Endothelial cell of umbilical vein (primary cell): ENCODE results near the gene IFITM5. TPM values are rescaled to one million over a fixed set of nuclear protein-coding genes. Genes with fewer than 3 reads are reported as not detected.

ENCODE experiments used
- BruUV-seq: library from RNA; stranded (reverse); fragments of 400-500 nt; replicated peaks from 2 replicates; lab custom pipeline; 2021; lab: Mats Ljungman, UMichigan
- CTCF ChIA-PET: fragments of 300-600, 350-600 bp; sonication (Branson Sonifier 250); formaldehyde crosslinking; loops from one replicate; lab custom pipeline; 2021; ENCODE audit warnings: antibody characterized with exemption, inconsistent platforms; lab: Charles Lee
- POLR2A ChIA-PET: fragments of 300-600, 350-600 bp; sonication (Branson Sonifier 250); formaldehyde crosslinking; loops from one replicate; lab custom pipeline; 2021; ENCODE audit warnings: antibody characterized with exemption, inconsistent platforms; lab: Charles Lee
- DNase-seq: peaks from one replicate; pipeline ENCODE4 v3.0.0-alpha.2; 2011; ENCODE audit warnings: low read depth, low spot score
- FAIRE-seq: peaks from 2 replicates; lab custom pipeline; 2011; peaks lifted over from hg19 to GRCh38; lab: Jason Lieb, UNC
- H2AFZ ChIP-seq: 2 replicates; pipeline ENCODE4 v1.6.0; 2012; ENCODE audit warnings: low read depth, low read length, control low read depth, inconsistent platforms
- H3K27ac ChIP-seq: 2 replicates; pipeline ENCODE4 v1.5.1; 2011; ENCODE audit warnings: low read depth, mild to moderate bottlenecking, control low read depth, low read length, moderate library complexity; ENCODE audit not compliant: insufficient read depth
- H3K27me3 ChIP-seq, 2 experiments: 2 replicates each; pipeline versions ENCODE4 v1.6.0 to v1.6.1; 2011; ENCODE audit warnings: low read length in 2 of 2, mixed read lengths in 1 of 2; ENCODE audit not compliant: control insufficient read depth in 2 of 2, insufficient read depth in 2 of 2
- H3K36me3 ChIP-seq, 2 experiments: 2 replicates in 1 of 2; 3 replicates in 1 of 2; pipeline ENCODE4 v1.5.1; 2011; ENCODE audit warnings: low read length in 2 of 2, mild to moderate bottlenecking in 1 of 2, moderate library complexity in 1 of 2; ENCODE audit not compliant: control insufficient read depth in 2 of 2, insufficient read depth in 2 of 2; ENCODE audit errors: extremely low read depth in 1 of 2
- H3K4me1 ChIP-seq: 3 replicates; pipeline ENCODE4 v1.5.1; 2011; ENCODE audit warnings: mild to moderate bottlenecking, low read length; ENCODE audit not compliant: control insufficient read depth, insufficient read depth; ENCODE audit errors: extremely low read depth
- H3K4me2 ChIP-seq: 2 replicates; pipeline ENCODE4 v1.6.1; 2011; ENCODE audit warnings: low read length, control low read depth, mixed read lengths; ENCODE audit not compliant: insufficient read depth
- H3K4me3 ChIP-seq, 3 experiments: fragments of 200-600 bp in 1 of 3; sonication (generic), shearing (Covaris generic) in 1 of 3; replicated peaks in 1 of 3; 2 replicates each; pipeline ENCODE4 v1.5.1; 2011 to 2016; ENCODE audit warnings: control low read depth in 3 of 3, low read length in 3 of 3, mild to moderate bottlenecking in 2 of 3, inconsistent platforms in 1 of 3, low read depth in 1 of 3, moderate library complexity in 1 of 3; ENCODE audit not compliant: insufficient read depth in 1 of 3
- H3K79me2 ChIP-seq: 2 replicates; pipeline ENCODE4 v1.6.0; 2012; ENCODE audit warnings: low read length, inconsistent platforms; ENCODE audit not compliant: control insufficient read depth, insufficient read depth
- H3K9ac ChIP-seq: replicated peaks from 2 replicates; pipeline ENCODE3; 2011; ENCODE audit warnings: low read length, control low read depth; ENCODE audit not compliant: insufficient read depth; ENCODE audit errors: extremely low read depth
- H3K9me1 ChIP-seq: replicated peaks from 3 replicates; pipeline ENCODE4 v1.6.0; 2011; ENCODE audit warnings: mild to moderate bottlenecking, low read length; ENCODE audit not compliant: control insufficient read depth, insufficient read depth; ENCODE audit errors: extremely low read depth
- H3K9me3 ChIP-seq: replicated peaks from 2 replicates; pipeline ENCODE4 v1.5.1; 2012; ENCODE audit warnings: low read length, inconsistent platforms; ENCODE audit not compliant: control insufficient read depth, insufficient read depth
- H4K20me1 ChIP-seq: replicated peaks from 2 replicates; pipeline ENCODE3; 2011; ENCODE audit warnings: mild to moderate bottlenecking, low read length; ENCODE audit not compliant: control insufficient read depth, insufficient read depth; ENCODE audit errors: extremely low read depth
- CTCF ChIP-seq, 2 donors: IDR thresholded peaks; 1 replicate in 1 of 2; 2 replicates in 1 of 2; pipeline ENCODE4 v1.5.1; 2011; ENCODE audit warnings: low read length in 2 of 2, mild to moderate bottlenecking in 2 of 2, moderate library complexity in 2 of 2, control low read depth in 1 of 2, inconsistent platforms in 1 of 2, low read depth in 1 of 2; ENCODE audit not compliant: insufficient read depth in 1 of 2; ENCODE audit errors: extremely low read depth in 1 of 2
- EZH2 ChIP-seq: IDR thresholded peaks from 2 replicates; pipeline ENCODE4 v1.6.1; 2012; ENCODE audit warnings: borderline replicate concordance, low read depth, mild to moderate bottlenecking, moderate library complexity, low read length, inconsistent platforms; ENCODE audit not compliant: severe bottlenecking
- FOS ChIP-seq: IDR thresholded peaks from 2 replicates; pipeline ENCODE4 v1.6.1; 2011; ENCODE audit warnings: mild to moderate bottlenecking, low read length, moderate library complexity, borderline replicate concordance; ENCODE audit not compliant: insufficient read depth
- GATA2 ChIP-seq: IDR thresholded peaks from 2 replicates; pipeline ENCODE4 v1.7.0; 2011; ENCODE audit warnings: low read depth, mild to moderate bottlenecking, moderate library complexity, mixed read lengths, low read length; ENCODE audit not compliant: insufficient read length, insufficient read depth
- JUN ChIP-seq: IDR thresholded peaks from 2 replicates; pipeline ENCODE4 v1.6.1; 2011; ENCODE audit warnings: borderline replicate concordance, low read depth; ENCODE audit not compliant: insufficient read length, insufficient read depth
- MYC ChIP-seq: IDR thresholded peaks from one replicate; pipeline ENCODE4 v1.6.1; 2011; ENCODE audit warnings: mild to moderate bottlenecking, low read depth, low read length
- POLR2A ChIP-seq: IDR thresholded peaks from 2 replicates; pipeline ENCODE4 v1.6.1; 2012; ENCODE audit warnings: low read depth, mild to moderate bottlenecking, control low read depth, low read length
- POLR2AphosphoS5 ChIP-seq: IDR thresholded peaks from 2 replicates; pipeline ENCODE4 v1.6.1; 2012; ENCODE audit warnings: low read depth, mild to moderate bottlenecking, control low read depth, low read length, moderate library complexity; ENCODE audit not compliant: insufficient read depth
- dilution Hi-C: fragments of 300-500 bp; cut with MboI; formaldehyde crosslinking; loops from one replicate; pipeline ENCODE4 v1.15.0; 2019; ENCODE audit warnings: low sequenced_read_pairs; ENCODE audit not compliant: extremely low pct_ligation_motif_present
- intact Hi-C: fragments of 100-400 bp; cut with micrococcal nuclease; formaldehyde crosslinking; loops from one replicate; pipeline ENCODE4 v1.10.0; 2022
- polyA plus RNA-seq, 4 experiments: library from polyadenylated mRNA; depleted of rRNA in 3 of 4; stranded (reverse) in 3 of 4; unstranded in 1 of 4; fragments of >200 nt; gene quantifications; 2 replicates each; pipeline versions ENCODE4 v1.2.1 to v1.2.3, GENCODE V29; 2011 to 2012; ENCODE audit warnings: missing spikeins in 1 of 4
- total RNA-seq: library from RNA; stranded (reverse); gene quantifications from 2 replicates; pipeline ENCODE4 v1.2.3, GENCODE V29; 2021
- TF ChIP-seq, protein P1 (sequence below): IDR thresholded peaks from 2 replicates; pipeline ENCODE4 v1.6.1; 2011; ENCODE audit not compliant: insufficient read depth, insufficient read length

IFITM5 gene
- total and polyA plus RNA-seq, 2 donors (not counting 3 experiments of a cell fraction or from before 2014, with no cell fraction given) = not detected

DNA sequence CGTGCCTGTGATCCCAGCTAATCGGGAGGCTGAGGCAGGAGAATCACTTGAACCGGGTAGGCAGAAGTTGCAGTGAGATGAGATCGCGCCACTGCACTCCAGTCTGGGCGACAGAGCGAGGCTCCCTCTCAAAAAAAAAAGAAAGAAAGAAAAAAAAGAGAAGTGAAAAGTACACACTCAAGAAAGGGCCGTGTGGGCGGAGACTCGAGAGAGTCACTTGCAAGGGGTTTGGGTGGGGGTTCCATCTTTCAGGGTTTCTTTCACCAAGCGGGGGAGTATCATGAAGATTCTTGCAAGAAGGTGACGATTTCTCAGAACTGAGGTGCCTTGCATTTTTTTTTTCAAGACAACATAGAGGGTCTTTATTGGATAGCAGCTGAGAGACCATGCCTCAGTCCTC is 4.0 kb upstream of the IFITM5 start:
- no peak for FAIRE-seq
- no peaks in the 10 kb centered on the region for H3K36me3 ChIP-seq
- no peaks in the 10 kb centered on the region for H3K9me1 ChIP-seq
- peaks cover 2% of the 10 kb centered on the region for H3K4me1 ChIP-seq
- dilution Hi-C loops (no loop called here), intact Hi-C loops (no loop called here)
- H3K4me2 ChIP-seq = no peak overlapping the region
- no peaks in the 10 kb centered on the region for H4K20me1 ChIP-seq
- no peak overlapping the region for H3K27ac ChIP-seq
- H3K27me3 ChIP-seq = peaks cover 3 to 8% of the 10 kb centered on the region in 2 experiments
- H2AFZ ChIP-seq = no peak overlapping the region
- TF ChIP-seq POLR2AphosphoS5 (no peak), FOS (no peak), CTCF (IDR thresholded peaks at IDR 0.05; ENCODE audit: extremely low read depth in 1 of 2, insufficient read depth in 1 of 2, low read depth in 1 of 2, low read length in 2 of 2) (no peak), JUN (no peak), GATA2 (no peak), EZH2 (no peak), POLR2A (no peak), MYC (no peak)
- TF ChIP-seq, protein P1, sequence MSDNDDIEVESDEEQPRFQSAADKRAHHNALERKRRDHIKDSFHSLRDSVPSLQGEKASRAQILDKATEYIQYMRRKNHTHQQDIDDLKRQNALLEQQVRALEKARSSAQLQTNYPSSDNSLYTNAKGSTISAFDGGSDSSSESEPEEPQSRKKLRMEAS = no peak
- H3K4me3 ChIP-seq = no peak overlapping the region
- BruUV-seq = no TSS peak
- no peak for DNase-seq
- ChIA-PET CTCF (interaction anchor here (1.5 to 3.3 kb wide), 2 partner anchors 14 to 93 kb away, joined by 8 to 19 read pairs; no protein-coding TSS in a partner anchor), POLR2A (no interaction called here)
- H3K9ac ChIP-seq = no peak overlapping the region
- no peaks in the 10 kb centered on the region for H3K9me3 ChIP-seq
- H3K79me2 ChIP-seq = no peaks in the 10 kb centered on the region
